BLaER1 treated with 17β-estradiol and CSF1 and Interleukin-3, amounts not matched to agents 10 nM and 100 nM (cell line): ENCODE measurements around the gene SNX27.

Experiments
- H3K27ac ChIP-seq, 11 experiments: shearing (Covaris generic); formaldehyde crosslinking; 2 replicates each; pipeline ENCODE4 v1.8.1; 2022
- H3K27me3 ChIP-seq, 11 experiments: shearing (Covaris generic); formaldehyde crosslinking; 2 replicates each; pipeline ENCODE4 v1.8.1; 2022
- H3K36me3 ChIP-seq, 11 experiments: shearing (Covaris generic); formaldehyde crosslinking; 2 replicates each; pipeline ENCODE4 v1.8.1; 2022
- H3K4me1 ChIP-seq, 10 experiments: shearing (Covaris generic); formaldehyde crosslinking; 2 replicates each; pipeline ENCODE4 v1.8.1; 2022
- H3K4me2 ChIP-seq, 11 experiments: shearing (Covaris generic); formaldehyde crosslinking; 2 replicates each; pipeline ENCODE4 v1.8.1; 2022
- H3K4me3 ChIP-seq, 10 experiments: shearing (Covaris generic); formaldehyde crosslinking; 2 replicates each; pipeline ENCODE4 v1.8.1; 2022
- H3K9ac ChIP-seq, 11 experiments: shearing (Covaris generic); formaldehyde crosslinking; 2 replicates each; pipeline ENCODE4 v1.8.1; 2022
- H3K9me3 ChIP-seq, 11 experiments: shearing (Covaris generic); formaldehyde crosslinking; replicated peaks in 1 of 11; 2 replicates each; pipeline ENCODE4 v1.8.1; 2022
- H4K20me1 ChIP-seq, 11 experiments: shearing (Covaris generic); formaldehyde crosslinking; 2 replicates each; pipeline ENCODE4 v1.8.1; 2022
- Cebpa-rat ChIP-seq, 11 experiments: shearing (Covaris generic); IDR thresholded peaks; 2 replicates each; pipeline ENCODE4 v1.8.1; 2022

Gene SNX27

GRCh38 chr1:151686561-151686960 lies 74.7 kb downstream of the SNX27 start:
- Histone ChIP-seq H3K27me3 (no peaks in the 10 kb centered on the region), H3K27ac (no peak overlapping the region), H3K4me2 (no peak overlapping the region), H3K4me3 (no peak overlapping the region), H3K4me1 (peaks cover 0 to 25% (median 16%) of the 10 kb centered on the region in 10 experiments; a peak in 14 of 20 replicates), H3K9me3 (no peaks in the 10 kb centered on the region), H3K9ac (no peak overlapping the region), H3K36me3 (peaks cover 43 to 76% (median 65%) of the 10 kb centered on the region in 11 experiments), H4K20me1 (no peaks in the 10 kb centered on the region; a peak in 1 of 22 replicates)
- no peak for TF ChIP-seq Cebpa-rat (IDR thresholded peaks at IDR 0.05)

DNA sequence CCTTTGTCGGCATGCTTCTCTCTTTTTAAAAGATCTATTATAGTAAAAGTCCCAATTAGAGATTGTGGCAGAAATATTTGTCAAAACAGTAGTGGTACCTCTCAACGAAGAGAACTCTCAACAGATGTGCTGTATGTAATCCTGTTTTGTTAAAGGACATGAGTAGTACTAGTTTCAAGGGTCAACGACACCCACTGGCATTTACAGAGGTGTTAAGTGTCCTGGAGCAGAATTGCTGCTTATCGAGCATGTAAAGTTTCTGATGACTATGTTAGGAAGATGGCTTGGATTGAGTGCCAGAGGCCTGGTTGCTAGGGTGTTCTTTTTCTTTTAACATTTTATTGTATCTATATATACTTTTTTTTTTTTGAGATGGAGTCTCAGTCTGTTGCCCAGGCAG lies 77.6 kb downstream of the SNX27 start:
- Histone ChIP-seq H3K9ac (no peak overlapping the region), H3K4me1 (peaks cover 0 to 29% (median 23%) of the 10 kb centered on the region in 10 experiments; a peak in 14 of 20 replicates), H4K20me1 (peaks cover 0 to 8% (median 0%) of the 10 kb centered on the region in 11 experiments; a peak in 1 of 22 replicates), H3K27me3 (no peaks in the 10 kb centered on the region), H3K4me2 (no peak overlapping the region), H3K9me3 (no peaks in the 10 kb centered on the region), H3K36me3 (peaks cover 49 to 75% (median 65%) of the 10 kb centered on the region in 11 experiments), H3K4me3 (no peak overlapping the region), H3K27ac (no peak overlapping the region)
- no peak for TF ChIP-seq Cebpa-rat (IDR thresholded peaks at IDR 0.05)

DNA sequence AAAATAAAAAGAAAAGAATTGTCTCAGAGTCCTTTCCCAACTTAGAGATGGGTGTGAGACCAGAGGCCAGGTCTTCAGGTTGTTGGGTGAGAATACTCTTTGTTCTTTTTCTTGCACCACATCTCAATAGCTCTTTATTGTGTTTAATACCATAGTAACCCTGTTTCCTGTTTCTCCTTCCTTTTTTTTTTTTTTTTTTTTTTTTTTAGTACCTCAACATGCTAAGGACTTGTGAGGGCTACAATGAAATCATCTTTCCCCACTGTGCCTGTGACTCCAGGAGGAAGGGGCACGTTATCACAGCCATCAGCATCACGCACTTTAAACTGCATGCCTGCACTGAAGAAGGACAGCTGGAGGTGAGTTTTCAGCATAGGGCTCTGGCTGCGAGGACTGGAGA lies 80.4 kb downstream of the SNX27 start:
- no peaks in the 10 kb centered on the region for H3K9me3 ChIP-seq
- 0 out of 22 replicates have a peak, but pooled peaks cover 0 to 8% (median 0%) of the 10 kb centered on the region in 11 experiments for H4K20me1 ChIP-seq
- H3K4me3 ChIP-seq = no peak overlapping the region
- H3K4me2 ChIP-seq = peak overlapping the region in 5 of 11 experiments; percentile 5 to 52 (median 45); a peak in 9 of 22 replicates
- H3K9ac ChIP-seq = peak overlapping the region in 3 of 11 experiments; percentile 8 to 45 (median 25); a peak in 3 of 22 replicates
- H3K27me3 ChIP-seq = no peaks in the 10 kb centered on the region
- peaks cover 49 to 75% (median 65%) of the 10 kb centered on the region in 11 experiments for H3K36me3 ChIP-seq
- H3K27ac ChIP-seq = peak overlapping the region in 5 of 11 experiments; percentile 6 to 77 (median 37); a peak in 7 of 22 replicates
- TF ChIP-seq Cebpa-rat (IDR thresholded peaks at IDR 0.05) = no peak
- H3K4me1 ChIP-seq = peaks cover 0 to 35% (median 23%) of the 10 kb centered on the region in 10 experiments; a peak in 14 of 20 replicates

DNA sequence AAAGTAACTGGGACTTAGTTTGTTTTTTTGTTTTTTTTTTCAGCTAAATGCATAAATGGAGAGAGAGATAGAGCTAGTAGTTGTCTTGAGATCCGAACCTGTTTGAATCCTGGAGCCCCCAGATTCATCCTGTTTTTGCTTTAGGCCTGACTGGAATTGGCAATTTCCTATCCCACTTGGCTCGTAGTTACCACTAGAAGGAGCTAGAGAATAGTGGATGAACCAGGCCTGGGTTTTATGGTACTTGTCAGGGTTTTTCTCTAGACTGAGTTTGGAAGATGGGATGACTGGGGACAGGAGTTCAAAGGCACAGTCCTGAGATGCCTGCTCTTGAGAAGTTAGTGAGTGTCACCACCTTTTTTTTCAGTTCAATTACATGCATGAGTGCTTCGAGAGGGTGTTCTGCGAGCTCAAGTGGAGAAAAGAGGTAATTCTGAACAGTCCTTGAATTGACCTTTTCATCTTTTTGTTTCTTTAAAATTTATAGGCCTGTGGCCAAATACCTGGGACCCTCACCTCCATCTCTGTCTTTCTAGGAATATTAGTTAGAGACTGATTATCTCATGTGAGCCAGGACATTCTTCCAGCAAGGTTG lies 81.3 kb downstream of the SNX27 start:
- peaks cover 51 to 75% (median 71%) of the 10 kb centered on the region in 11 experiments for H3K36me3 ChIP-seq

GRCh38 chr1:151701515-151701914 lies 89.7 kb downstream of the SNX27 start:
- Histone ChIP-seq H3K9ac (no peak overlapping the region), H3K4me2 (no peak overlapping the region), H3K36me3 (peaks cover 45 to 55% (median 51%) of the 10 kb centered on the region in 11 experiments), H3K4me1 (peaks cover 23 to 52% (median 41%) of the 10 kb centered on the region in 10 experiments), H3K27ac (no peak overlapping the region), H3K9me3 (no peaks in the 10 kb centered on the region), H4K20me1 (peaks cover 0 to 6% (median 0%) of the 10 kb centered on the region in 11 experiments; a peak in 1 of 22 replicates), H3K27me3 (no peaks in the 10 kb centered on the region), H3K4me3 (no peak overlapping the region)
- TF ChIP-seq Cebpa-rat (IDR thresholded peaks at IDR 0.05) = no peak

More for the DNA sequence above, 81.3 kb downstream of the SNX27 start:
- TF ChIP-seq Cebpa-rat (IDR thresholded peaks at IDR 0.05) = no peak
- H3K4me2 ChIP-seq = no peak overlapping the region
- H3K4me3 ChIP-seq = no peak overlapping the region
- peaks cover 0 to 35% (median 23%) of the 10 kb centered on the region in 10 experiments; a peak in 14 of 20 replicates for H3K4me1 ChIP-seq
- H3K9me3 ChIP-seq = no peaks in the 10 kb centered on the region
- peak overlapping the region in 1 of 11 experiments; percentile 77; a peak in 1 of 22 replicates for H3K27ac ChIP-seq
- 0 out of 22 replicates have a peak, but pooled peaks cover 0 to 8% (median 0%) of the 10 kb centered on the region in 11 experiments for H4K20me1 ChIP-seq
- no peak overlapping the region for H3K9ac ChIP-seq
- H3K27me3 ChIP-seq = no peaks in the 10 kb centered on the region

DNA sequence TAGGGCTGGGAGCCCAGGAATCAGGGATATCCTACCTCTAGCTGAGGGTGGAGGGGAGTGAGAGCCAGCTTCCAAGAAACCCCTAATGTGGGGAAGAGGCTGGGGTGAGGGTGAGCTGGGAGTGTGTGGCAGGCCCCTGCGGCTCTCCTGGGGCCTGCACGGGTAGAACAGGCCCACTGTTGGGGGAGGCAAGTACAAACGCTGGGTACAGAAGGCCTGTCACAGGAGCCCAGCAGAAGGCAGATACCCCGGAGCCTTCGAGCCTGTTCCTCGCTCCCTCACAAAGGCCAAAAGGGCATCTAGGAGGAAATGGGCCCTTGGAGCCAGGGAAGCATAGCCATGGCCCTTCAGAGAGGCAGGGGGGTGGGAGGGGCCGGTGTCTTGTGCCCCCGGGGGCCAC lies 91.1 kb downstream of the SNX27 start:
- no peak for TF ChIP-seq Cebpa-rat (IDR thresholded peaks at IDR 0.05)
- peak overlapping the region; percentile 62 to 98 (median 92) for H3K4me2 ChIP-seq
- H3K9me3 ChIP-seq = no peaks in the 10 kb centered on the region
- no peaks in the 10 kb centered on the region for H3K27me3 ChIP-seq
- H3K4me1 ChIP-seq = peaks cover 31 to 63% (median 55%) of the 10 kb centered on the region in 10 experiments
- peaks cover 0 to 6% (median 0%) of the 10 kb centered on the region in 11 experiments; a peak in 1 of 22 replicates for H4K20me1 ChIP-seq
- H3K36me3 ChIP-seq = peaks cover 33 to 41% (median 37%) of the 10 kb centered on the region in 11 experiments
- peak overlapping the region in 9 of 11 experiments; percentile 45 to 79 (median 65); a peak in 18 of 22 replicates for H3K9ac ChIP-seq
- peak overlapping the region in 5 of 10 experiments; percentile 27 to 43 (median 39); a peak in 6 of 20 replicates for H3K4me3 ChIP-seq
- H3K27ac ChIP-seq = peak overlapping the region in 9 of 11 experiments; percentile 11 to 81 (median 71); a peak in 17 of 22 replicates

DNA sequence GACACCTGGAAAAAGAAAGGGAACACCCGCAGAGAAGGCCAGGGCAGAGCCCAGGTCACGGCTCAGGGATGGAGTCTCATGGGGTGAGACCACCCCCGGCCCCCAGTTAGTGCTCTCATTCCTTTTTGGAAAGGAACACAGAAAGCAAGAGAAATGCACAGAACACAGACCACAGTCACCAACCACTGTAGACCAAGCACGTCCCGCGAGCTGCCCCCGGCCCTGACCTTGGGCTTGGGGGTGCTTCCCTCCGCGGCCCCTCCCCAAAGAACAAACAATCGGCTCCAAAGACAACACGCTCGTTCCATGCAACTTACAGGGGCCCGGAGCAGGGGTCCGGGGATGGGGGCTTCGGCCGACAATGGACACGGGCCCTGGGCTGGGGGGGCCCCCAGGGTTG lies 92.0 kb downstream of the SNX27 start:
- Histone ChIP-seq H3K27me3 (no peaks in the 10 kb centered on the region), H3K27ac (peak overlapping the region in 9 of 11 experiments; percentile 11 to 81 (median 71); a peak in 17 of 22 replicates), H3K9me3 (no peaks in the 10 kb centered on the region), H3K9ac (peak overlapping the region; percentile 18 to 79 (median 55); a peak in 19 of 22 replicates), H4K20me1 (peaks cover 0 to 6% (median 0%) of the 10 kb centered on the region in 11 experiments; a peak in 1 of 22 replicates), H3K4me2 (peak overlapping the region; percentile 62 to 98 (median 92)), H3K36me3 (peaks cover 25 to 32% (median 28%) of the 10 kb centered on the region in 11 experiments), H3K4me3 (peak overlapping the region in 7 of 10 experiments; percentile 6 to 44 (median 39); a peak in 10 of 20 replicates), H3K4me1 (peaks cover 32 to 70% (median 64%) of the 10 kb centered on the region in 10 experiments)
- no peak for TF ChIP-seq Cebpa-rat (IDR thresholded peaks at IDR 0.05)

- Histone ChIP-seq H4K20me1 (peaks cover 0 to 6% (median 0%) of the 10 kb centered on the region in 11 experiments; a peak in 1 of 22 replicates), H3K4me1 (peaks cover 36 to 74% (median 68%) of the 10 kb centered on the region in 10 experiments), H3K4me3 (peak overlapping the region in 4 of 10 experiments; percentile 27 to 44 (median 40); a peak in 3 of 20 replicates), H3K36me3 (peaks cover 20 to 28% (median 24%) of the 10 kb centered on the region in 11 experiments), H3K4me2 (peak overlapping the region; percentile 62 to 98 (median 92); a peak in 21 of 22 replicates), H3K9ac (peak overlapping the region in 6 of 11 experiments; percentile 54 to 79 (median 72); a peak in 12 of 22 replicates), H3K9me3 (no peaks in the 10 kb centered on the region), H3K27ac (peak overlapping the region in 8 of 11 experiments; percentile 49 to 81 (median 72); a peak in 16 of 22 replicates), H3K27me3 (no peaks in the 10 kb centered on the region)
- no peak for TF ChIP-seq Cebpa-rat (IDR thresholded peaks at IDR 0.05)
Measured at GRCh38 chr1:151704246-151704645, 92.4 kb downstream of the SNX27 start.
